Measurements from ENCODE around the gene MAPKAPK2. TPM values are rescaled to one million over a fixed set of nuclear protein-coding genes. Genes with fewer than 3 reads are reported as not detected.
"Not testable (repeated sequence)": the region's sequence is repeated elsewhere in the genome, so short reads cannot be mapped to it uniquely, and the experiment has no call there.

Gene MAPKAPK2
- total RNA-seq, 1 donor from 2014 or later = 26.6 TPM

- H3K9me3 ChIP-seq (ENCODE audit: control insufficient read depth in 3 of 3, low read length in 3 of 3) = no peaks in the 10 kb centered on the region
- no peak overlapping the region for H3K4me3 ChIP-seq (ENCODE audit: low read length in 3 of 3)
- peaks cover 0 to 14% (median 9%) of the 10 kb centered on the region in 3 donors for H3K27me3 ChIP-seq (ENCODE audit: control insufficient read depth in 3 of 3, insufficient read depth in 3 of 3, low read length in 3 of 3)
- no peak overlapping the region for H3K9ac ChIP-seq (ENCODE audit: low read depth in 1 of 3, low read length in 3 of 3)
- H3K36me3 ChIP-seq (ENCODE audit: control insufficient read depth in 3 of 3, insufficient read depth in 3 of 3, low read length in 3 of 3) = no peaks in the 10 kb centered on the region
- H3K27ac ChIP-seq (ENCODE audit: low read depth, low read length) = no peak overlapping the region
- no peaks in the 10 kb centered on the region for H3K4me1 ChIP-seq (ENCODE audit: control insufficient read depth in 3 of 3, insufficient read depth in 3 of 3, low read length in 3 of 3)
These were observed 91.5 kb downstream of the MAPKAPK2 start for GRCh38 chr1:206776229-206776628.

- Histone ChIP-seq H3K36me3 (ENCODE audit: control insufficient read depth in 3 of 3, insufficient read depth in 3 of 3, low read length in 3 of 3) (no peaks in the 10 kb centered on the region), H3K27ac (ENCODE audit: low read depth, low read length) (no peak overlapping the region), H3K9ac (ENCODE audit: low read depth in 1 of 3, low read length in 3 of 3) (no peak overlapping the region), H3K4me1 (ENCODE audit: control insufficient read depth in 3 of 3, insufficient read depth in 3 of 3, low read length in 3 of 3) (no peaks in the 10 kb centered on the region), H3K27me3 (ENCODE audit: control insufficient read depth in 3 of 3, insufficient read depth in 3 of 3, low read length in 3 of 3) (peaks cover 0 to 14% (median 9%) of the 10 kb centered on the region in 3 donors), H3K9me3 (ENCODE audit: control insufficient read depth in 3 of 3, low read length in 3 of 3) (no peaks in the 10 kb centered on the region), H3K4me3 (ENCODE audit: low read length in 3 of 3) (no peak overlapping the region)
These were observed 93.3 kb downstream of the MAPKAPK2 start for GRCh38 chr1:206778031-206778430.

GRCh38 chr1:206778911-206779310 is 94.2 kb downstream of the MAPKAPK2 start:
- not testable (repeated sequence) for H3K36me3 ChIP-seq (ENCODE audit: control insufficient read depth in 3 of 3, insufficient read depth in 3 of 3, low read length in 3 of 3); H3K9me3 ChIP-seq (ENCODE audit: control insufficient read depth in 3 of 3, low read length in 3 of 3); H3K4me3 ChIP-seq (ENCODE audit: low read length in 3 of 3); H3K4me1 ChIP-seq (ENCODE audit: control insufficient read depth in 3 of 3, insufficient read depth in 3 of 3, low read length in 3 of 3); H3K9ac ChIP-seq (ENCODE audit: low read depth in 1 of 3, low read length in 3 of 3); H3K27ac ChIP-seq (ENCODE audit: low read depth, low read length)
- peaks cover 0 to 10% (median 5%) of the 10 kb centered on the region in 3 donors for H3K27me3 ChIP-seq (ENCODE audit: control insufficient read depth in 3 of 3, insufficient read depth in 3 of 3, low read length in 3 of 3)

GRCh38 chr1:206779638-206780037 is 94.9 kb downstream of the MAPKAPK2 start:
- Histone ChIP-seq H3K4me1 (ENCODE audit: control insufficient read depth in 3 of 3, insufficient read depth in 3 of 3, low read length in 3 of 3) (no peaks in the 10 kb centered on the region), H3K9ac (ENCODE audit: low read depth in 1 of 3, low read length in 3 of 3) (no peak overlapping the region), H3K27ac (ENCODE audit: low read depth, low read length) (no peak overlapping the region), H3K36me3 (ENCODE audit: control insufficient read depth in 3 of 3, insufficient read depth in 3 of 3, low read length in 3 of 3) (no peaks in the 10 kb centered on the region), H3K27me3 (ENCODE audit: control insufficient read depth in 3 of 3, insufficient read depth in 3 of 3, low read length in 3 of 3) (peaks cover 0 to 5% (median 4%) of the 10 kb centered on the region in 3 donors), H3K4me3 (ENCODE audit: low read length in 3 of 3) (no peak overlapping the region), H3K9me3 (ENCODE audit: control insufficient read depth in 3 of 3, low read length in 3 of 3) (no peaks in the 10 kb centered on the region)

GRCh38 chr1:206782448-206782847 is 97.7 kb downstream of the MAPKAPK2 start:
- Histone ChIP-seq H3K4me1 (ENCODE audit: control insufficient read depth in 3 of 3, insufficient read depth in 3 of 3, low read length in 3 of 3) (no peaks in the 10 kb centered on the region), H3K4me3 (ENCODE audit: low read length in 3 of 3) (no peak overlapping the region), H3K36me3 (ENCODE audit: control insufficient read depth in 3 of 3, insufficient read depth in 3 of 3, low read length in 3 of 3) (no peaks in the 10 kb centered on the region), H3K27ac (ENCODE audit: low read depth, low read length) (no peak overlapping the region), H3K9ac (ENCODE audit: low read depth in 1 of 3, low read length in 3 of 3) (no peak overlapping the region), H3K9me3 (ENCODE audit: control insufficient read depth in 3 of 3, low read length in 3 of 3) (no peaks in the 10 kb centered on the region), H3K27me3 (ENCODE audit: control insufficient read depth in 3 of 3, insufficient read depth in 3 of 3, low read length in 3 of 3) (peaks cover 0 to 3% (median 0%) of the 10 kb centered on the region in 3 donors)

- Histone ChIP-seq H3K9me3 (ENCODE audit: control insufficient read depth in 3 of 3, low read length in 3 of 3) (no peaks in the 10 kb centered on the region), H3K4me3 (ENCODE audit: low read length in 3 of 3) (no peak overlapping the region), H3K27me3 (ENCODE audit: control insufficient read depth in 3 of 3, insufficient read depth in 3 of 3, low read length in 3 of 3) (no peaks in the 10 kb centered on the region), H3K9ac (ENCODE audit: low read depth in 1 of 3, low read length in 3 of 3) (no peak overlapping the region), H3K36me3 (ENCODE audit: control insufficient read depth in 3 of 3, insufficient read depth in 3 of 3, low read length in 3 of 3) (no peaks in the 10 kb centered on the region), H3K4me1 (ENCODE audit: control insufficient read depth in 3 of 3, insufficient read depth in 3 of 3, low read length in 3 of 3) (no peaks in the 10 kb centered on the region), H3K27ac (ENCODE audit: low read depth, low read length) (no peak overlapping the region)
These were observed 98.8 kb downstream of the MAPKAPK2 start for GRCh38 chr1:206783506-206783905.

Small RNA genes within 50 kb of the gene (small RNA-seq; reads per million reads assigned to genes)
- gene RF00019 = not detected

Other genes starting within 250 kb of the MAPKAPK2 start
- gene IKBKE, start 214.4 kb upstream of the MAPKAPK2 start, total RNA-seq = 2.6 TPM
- 3.1 TPM for gene RASSF5, start 177.4 kb upstream of the MAPKAPK2 start, total RNA-seq
- gene EIF2D, start 72.4 kb upstream of the MAPKAPK2 start, total RNA-seq = 25.6 TPM
- 13.0 TPM for gene DYRK3, start 49.4 kb upstream of the MAPKAPK2 start, total RNA-seq
- gene IL19, start 85.9 kb downstream of the MAPKAPK2 start, total RNA-seq = not detected
- 1.6 TPM for gene IL10, start 87.6 kb downstream of the MAPKAPK2 start, total RNA-seq
- not detected for gene IL20, start 180.7 kb downstream of the MAPKAPK2 start, total RNA-seq
- gene IL24, start 212.5 kb downstream of the MAPKAPK2 start, total RNA-seq = not detected
- gene FCMR, start 237.0 kb downstream of the MAPKAPK2 start, total RNA-seq = 0.52 TPM